Measurements from ENCODE around the gene LCE1C.

Gene LCE1C

DNA sequence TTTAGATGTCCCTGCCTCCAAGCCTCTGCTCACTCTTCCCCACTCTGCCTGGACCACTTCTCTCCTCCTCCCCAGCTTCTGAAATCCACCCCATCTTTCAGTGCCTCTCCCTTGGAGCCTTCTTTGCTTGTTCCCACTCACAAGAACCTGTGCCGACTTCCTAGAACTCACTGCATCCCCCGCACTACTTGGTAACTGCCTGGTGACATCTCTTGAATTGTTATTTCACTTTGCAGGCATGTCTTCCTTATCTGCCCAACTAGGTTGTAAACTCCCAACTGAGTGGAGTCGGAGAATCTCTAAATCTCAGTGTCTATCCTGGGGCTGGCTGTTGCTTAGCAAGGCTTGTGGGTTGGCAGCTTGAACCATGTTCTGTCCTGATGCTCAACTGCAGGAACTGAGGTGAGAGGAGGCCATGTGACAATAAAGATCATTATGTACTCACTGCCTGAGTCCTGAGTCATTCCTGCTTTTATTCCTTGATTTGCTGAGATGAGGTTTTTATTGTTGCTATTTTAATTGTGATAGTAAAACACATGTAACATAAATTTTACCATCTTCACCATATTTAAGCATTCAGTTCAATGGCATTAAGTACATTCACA, 44.7 kb downstream of the LCE1C start:
- no peak for DNase-seq (ENCODE audit: low read depth)
- TF ChIP-seq, protein P1, sequence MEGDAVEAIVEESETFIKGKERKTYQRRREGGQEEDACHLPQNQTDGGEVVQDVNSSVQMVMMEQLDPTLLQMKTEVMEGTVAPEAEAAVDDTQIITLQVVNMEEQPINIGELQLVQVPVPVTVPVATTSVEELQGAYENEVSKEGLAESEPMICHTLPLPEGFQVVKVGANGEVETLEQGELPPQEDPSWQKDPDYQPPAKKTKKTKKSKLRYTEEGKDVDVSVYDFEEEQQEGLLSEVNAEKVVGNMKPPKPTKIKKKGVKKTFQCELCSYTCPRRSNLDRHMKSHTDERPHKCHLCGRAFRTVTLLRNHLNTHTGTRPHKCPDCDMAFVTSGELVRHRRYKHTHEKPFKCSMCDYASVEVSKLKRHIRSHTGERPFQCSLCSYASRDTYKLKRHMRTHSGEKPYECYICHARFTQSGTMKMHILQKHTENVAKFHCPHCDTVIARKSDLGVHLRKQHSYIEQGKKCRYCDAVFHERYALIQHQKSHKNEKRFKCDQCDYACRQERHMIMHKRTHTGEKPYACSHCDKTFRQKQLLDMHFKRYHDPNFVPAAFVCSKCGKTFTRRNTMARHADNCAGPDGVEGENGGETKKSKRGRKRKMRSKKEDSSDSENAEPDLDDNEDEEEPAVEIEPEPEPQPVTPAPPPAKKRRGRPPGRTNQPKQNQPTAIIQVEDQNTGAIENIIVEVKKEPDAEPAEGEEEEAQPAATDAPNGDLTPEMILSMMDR (IDR thresholded peaks at IDR 0.05; ENCODE audit: low read length, missing control alignments) = no peak
- no peak overlapping the region for H3K4me3 ChIP-seq (replicated peaks; ENCODE audit: low read depth, low read length)

DNA sequence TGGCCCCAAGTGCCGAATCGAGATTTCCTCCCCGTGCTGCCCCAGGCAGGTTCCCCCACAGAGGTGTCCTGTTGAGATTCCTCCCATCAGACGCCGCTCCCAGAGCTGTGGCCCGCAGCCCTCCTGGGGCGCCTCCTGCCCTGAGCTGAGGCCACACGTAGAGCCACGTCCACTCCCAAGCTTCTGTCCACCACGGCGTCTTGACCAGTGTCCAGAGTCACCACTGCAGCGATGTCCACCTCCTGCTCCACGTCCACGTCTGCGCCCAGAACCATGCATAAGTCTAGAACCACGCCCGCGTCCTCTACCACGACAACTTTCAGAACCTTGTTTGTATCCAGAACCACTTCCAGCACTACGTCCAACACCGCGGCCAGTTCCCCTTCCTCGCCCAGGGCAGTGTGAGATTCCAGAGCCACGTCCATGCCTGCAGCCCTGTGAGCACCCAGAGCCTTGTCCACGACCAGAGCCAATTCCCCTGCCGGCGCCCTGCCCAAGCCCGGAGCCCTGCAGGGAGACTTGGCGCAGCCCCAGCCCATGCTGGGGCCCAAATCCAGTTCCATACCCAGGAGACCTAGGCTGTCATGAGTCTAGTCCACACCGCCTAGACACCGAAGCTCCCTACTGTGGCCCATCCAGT, 45.8 kb downstream of the LCE1C start:
- no peak for DNase-seq (ENCODE audit: low read depth)
- TF ChIP-seq, protein P1 (IDR thresholded peaks at IDR 0.05; ENCODE audit: low read length, missing control alignments) = no peak
- H3K4me3 ChIP-seq (replicated peaks; ENCODE audit: low read depth, low read length) = no peak overlapping the region

DNA sequence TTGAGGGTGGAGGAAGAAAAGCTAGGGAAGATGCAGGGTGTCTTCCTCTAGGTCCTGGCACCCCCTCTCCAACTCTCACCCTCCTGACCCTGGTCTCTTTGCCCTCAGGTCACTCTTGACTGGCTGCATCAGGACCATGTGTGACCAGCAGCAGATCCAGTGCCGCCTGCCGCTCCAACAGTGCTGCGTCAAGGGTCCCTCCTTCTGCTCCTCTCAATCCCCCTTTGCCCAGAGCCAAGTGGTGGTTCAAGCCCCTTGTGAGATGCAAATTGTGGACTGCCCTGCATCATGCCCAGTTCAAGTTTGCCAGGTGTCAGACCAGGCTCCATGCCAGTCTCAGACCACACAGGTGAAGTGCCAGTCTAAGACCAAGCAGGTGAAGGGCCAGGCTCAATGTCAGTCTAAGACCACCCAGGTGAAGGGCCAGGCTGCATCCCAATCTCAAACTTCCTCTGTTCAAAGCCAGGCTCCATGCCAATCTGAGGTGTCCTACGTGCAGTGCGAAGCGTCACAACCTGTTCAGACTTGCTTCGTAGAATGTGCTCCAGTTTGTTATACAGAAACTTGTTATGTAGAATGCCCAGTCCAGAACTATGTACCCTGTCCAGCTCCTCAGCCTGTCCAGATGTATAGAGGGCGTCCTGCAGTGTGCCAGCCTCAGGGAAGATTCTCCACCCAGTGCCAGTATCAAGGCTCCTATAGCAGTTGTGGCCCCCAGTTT, 46.8 kb downstream of the LCE1C start:
- no peak overlapping the region for H3K4me3 ChIP-seq (replicated peaks; ENCODE audit: low read depth, low read length)
- DNase-seq (ENCODE audit: low read depth) = no peak
- TF ChIP-seq, protein P1 (IDR thresholded peaks at IDR 0.05; ENCODE audit: low read length, missing control alignments) = no peak

DNA sequence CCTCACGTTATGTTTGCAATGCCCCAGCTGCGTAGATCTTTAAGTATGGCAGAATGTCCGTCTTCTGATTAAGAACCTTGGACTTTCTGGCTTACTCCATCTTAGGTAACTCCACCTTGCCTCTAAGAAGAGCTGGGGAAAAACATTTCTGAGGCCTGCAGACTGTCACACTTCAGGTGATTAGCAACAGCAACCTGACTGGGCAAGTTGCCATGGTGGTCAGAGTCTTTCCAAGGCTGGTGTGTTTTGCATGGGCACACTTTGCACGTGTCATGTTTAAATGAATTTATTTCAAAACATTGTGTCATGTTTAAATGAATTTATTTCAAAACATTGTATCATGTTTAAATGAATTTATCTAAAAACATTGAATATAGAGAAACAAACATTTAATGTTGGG, 47.8 kb downstream of the LCE1C start:
- DNase-seq (ENCODE audit: low read depth) = no peak
- no peak overlapping the region for H3K4me3 ChIP-seq (replicated peaks; ENCODE audit: low read depth, low read length)
- TF ChIP-seq, protein P1 (IDR thresholded peaks at IDR 0.05; ENCODE audit: low read length, missing control alignments) = no peak

DNA sequence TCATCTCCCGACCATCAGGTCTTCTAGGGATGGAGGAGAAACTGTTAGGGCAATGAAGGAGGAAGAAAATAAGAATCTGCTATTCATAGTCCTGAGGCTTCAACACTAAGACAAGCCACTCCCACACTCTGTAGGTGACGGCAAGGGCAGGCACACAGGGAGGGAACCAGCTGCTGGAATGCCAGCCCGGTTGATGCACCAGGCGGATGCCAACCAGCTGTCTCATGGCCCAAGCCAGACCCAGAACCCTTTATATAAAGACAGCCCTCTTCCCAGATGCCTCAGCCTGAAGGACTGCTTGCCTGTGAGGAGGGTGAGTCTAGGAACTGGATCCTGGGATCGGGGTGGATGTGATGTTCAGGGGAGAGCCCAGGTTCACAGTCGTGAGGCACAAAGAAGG, 48.7 kb downstream of the LCE1C start, which contains the start of gene KPRP:
KPRP (plus strand) TSS at position 279 of the 400 bp plus-strand sequence. CDS start 1,564 bp downstream, outside the sequence.
- TF ChIP-seq, protein P1 (IDR thresholded peaks at IDR 0.05; ENCODE audit: low read length, missing control alignments) = no peak
- H3K4me3 ChIP-seq (replicated peaks; ENCODE audit: low read depth, low read length) = no peak within 1 kb of the TSS
- DNase-seq (ENCODE audit: low read depth) = no peak

DNA sequence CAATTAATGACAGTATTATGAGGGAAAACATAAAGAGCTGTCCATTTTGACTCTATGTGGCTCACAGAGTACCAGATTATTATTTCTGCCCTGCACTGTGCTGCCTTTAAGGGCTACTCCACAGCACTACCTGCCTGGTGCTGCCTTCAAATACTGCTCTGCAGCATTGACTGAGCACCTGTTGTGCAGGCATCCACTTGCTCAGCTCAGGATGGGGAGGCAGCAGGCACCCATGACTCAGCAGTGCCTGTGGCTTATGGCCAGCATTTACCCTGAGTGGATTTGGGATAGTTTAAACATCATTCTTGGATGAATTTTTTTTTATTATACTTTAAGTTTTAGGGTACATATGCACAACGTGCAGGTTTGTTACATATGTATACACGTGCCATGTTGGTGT, 49.6 kb downstream of the LCE1C start:
- no peak for DNase-seq (ENCODE audit: low read depth)
- H3K4me3 ChIP-seq (replicated peaks; ENCODE audit: low read depth, low read length) = no peak overlapping the region
- TF ChIP-seq, protein P1 (IDR thresholded peaks at IDR 0.05; ENCODE audit: low read length, missing control alignments) = no peak
